NCI-H2029 (cell line): ENCODE results near the gene DBH.

Experiments used
- DNase-seq: peaks from one replicate; lab custom pipeline; 2025; lab: John Stamatoyannopoulos, UW

The DBH gene

DNA sequence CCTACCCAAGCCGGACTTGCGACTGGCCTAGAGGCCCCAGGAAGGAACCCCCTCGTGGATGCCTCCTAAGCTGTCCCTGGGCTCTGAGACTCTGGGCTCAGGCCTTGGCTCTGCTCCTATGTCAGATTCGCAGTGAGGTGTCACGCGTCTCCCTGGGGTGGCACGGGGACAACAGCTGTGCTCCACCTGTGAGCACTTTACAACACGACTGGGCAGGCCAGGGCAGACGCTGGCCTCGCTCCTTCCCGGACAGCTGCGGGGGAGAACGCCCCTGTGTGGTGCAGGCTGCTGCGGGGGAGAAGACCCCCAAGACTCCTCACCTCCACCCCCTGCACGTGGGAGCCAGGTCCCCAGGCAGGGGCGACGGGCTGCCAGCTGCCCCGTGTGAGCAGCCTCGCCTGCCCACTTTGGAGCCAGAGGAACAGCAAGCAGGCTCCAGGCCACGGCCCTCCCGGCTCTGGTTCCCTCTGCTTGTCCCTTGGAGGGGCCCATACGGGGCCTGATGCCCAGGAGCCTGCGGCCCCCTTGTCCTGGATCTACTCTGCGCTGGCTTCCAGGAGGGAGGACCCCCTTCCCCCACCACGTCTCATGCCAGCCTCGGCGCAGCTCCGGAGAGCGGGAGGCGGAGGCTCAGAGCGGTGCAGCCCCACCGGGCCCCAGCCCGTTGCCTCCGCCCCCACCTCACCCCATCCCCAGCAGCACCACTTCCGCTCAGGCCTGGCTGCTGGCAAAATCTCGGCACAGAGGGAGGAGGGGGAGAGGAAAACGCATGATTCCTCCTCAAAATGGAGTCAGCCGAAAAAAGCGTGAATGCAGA is 66.0 kb downstream of the DBH start:
- DNase-seq: no peak

DNA sequence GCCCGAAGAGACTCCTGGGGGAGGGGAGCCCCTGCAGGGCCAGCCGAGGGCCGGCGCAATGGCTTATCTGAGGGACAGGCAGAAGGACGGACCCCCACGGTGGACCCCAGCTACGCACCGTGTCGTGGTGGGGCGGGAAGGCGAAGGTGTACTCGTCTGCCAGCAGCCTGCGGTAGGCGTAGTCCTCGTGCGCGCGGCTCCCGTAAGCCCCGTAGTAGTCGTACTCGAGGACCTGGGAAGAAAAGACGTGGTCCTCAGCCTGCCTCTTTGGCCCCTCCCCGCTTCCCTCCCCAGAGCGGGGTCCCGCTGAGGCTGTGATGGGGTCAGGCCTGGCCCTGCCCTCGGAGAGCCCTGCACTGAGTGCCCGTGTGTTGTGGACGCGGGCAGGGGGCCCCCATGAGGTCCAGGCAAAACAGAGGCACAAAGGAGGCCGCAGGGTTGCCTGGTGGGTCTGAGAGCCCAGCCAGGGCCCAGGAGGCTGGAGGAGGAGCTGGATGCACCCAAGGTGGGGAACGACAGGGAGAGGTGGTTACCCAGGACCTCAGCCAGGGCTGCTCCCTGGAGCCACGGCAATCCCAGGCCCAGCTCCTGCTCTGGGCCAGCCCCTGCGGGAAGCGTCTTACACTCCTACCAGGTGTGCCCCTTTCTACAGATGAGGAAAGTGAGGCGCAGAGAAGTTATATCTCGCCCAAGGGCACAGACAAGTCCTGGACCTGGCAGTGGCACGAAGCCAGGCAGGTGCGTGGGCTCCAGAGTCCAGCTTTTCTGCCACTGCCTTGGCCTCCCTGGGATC is 66.8 kb downstream of the DBH start:
- DNase-seq: no peak

DNA sequence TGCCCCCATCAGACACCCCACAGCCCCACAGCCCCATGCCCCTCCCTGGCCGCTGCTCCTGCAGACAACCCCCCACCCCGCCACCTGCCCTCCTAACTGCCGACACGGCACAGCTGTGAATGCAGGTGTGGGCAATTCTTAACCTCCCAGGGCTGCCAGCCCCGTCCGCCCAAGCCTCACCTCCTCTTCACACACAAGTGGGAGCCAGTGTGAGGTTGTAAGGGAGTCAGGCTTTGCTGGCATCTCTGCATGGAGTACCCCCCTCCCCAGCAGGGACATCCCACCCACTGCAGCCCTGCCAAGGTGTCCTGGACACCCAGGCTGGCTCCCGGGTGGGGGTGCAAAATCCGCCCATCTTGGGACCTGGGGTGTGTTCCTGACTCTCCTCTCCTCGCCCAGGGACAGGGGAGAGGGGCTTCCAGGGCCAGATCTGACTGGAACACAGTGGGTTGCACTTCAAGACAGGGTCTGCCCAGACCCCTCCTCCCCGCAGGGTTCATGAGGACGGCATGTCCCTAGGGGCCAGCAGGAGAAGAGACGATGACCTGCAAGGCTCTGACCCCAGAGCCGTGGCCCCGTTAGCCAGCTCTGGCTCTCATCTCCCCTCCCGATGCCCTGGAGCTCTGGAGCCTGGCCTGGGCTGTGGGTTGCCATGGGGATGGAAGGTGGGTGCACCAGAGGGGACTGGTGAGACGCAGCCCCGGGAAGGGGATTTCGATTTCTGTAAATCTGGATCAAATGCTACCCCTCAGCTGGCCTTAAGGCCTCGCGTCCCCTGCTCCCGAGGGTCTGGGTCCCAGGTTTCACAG is 67.6 kb downstream of the DBH start:
- no peak for DNase-seq

DNA sequence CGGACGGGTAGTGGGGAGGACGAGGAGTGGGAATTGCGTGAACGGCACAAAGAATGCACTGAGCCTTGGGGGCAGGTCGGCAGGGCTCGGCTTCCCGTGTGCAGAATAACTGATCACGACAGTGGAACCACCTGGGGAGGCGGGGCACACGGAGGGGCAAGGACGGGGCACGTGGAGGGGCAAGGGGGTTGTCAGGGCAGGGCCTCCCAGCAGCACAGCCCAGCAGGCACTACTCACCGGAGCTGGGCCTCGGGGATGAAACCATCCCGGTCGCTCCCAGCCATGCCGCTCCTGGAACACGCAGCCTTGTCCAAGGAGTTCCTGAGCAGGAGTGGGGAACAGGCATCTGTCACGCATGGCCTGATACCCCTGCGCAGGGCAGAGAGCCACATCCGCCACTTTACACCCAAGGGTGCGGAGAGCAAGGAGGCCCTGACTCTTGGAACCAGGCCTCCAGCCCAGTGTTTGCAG is 68.6 kb downstream of the DBH start:
- no peak for DNase-seq

DNA sequence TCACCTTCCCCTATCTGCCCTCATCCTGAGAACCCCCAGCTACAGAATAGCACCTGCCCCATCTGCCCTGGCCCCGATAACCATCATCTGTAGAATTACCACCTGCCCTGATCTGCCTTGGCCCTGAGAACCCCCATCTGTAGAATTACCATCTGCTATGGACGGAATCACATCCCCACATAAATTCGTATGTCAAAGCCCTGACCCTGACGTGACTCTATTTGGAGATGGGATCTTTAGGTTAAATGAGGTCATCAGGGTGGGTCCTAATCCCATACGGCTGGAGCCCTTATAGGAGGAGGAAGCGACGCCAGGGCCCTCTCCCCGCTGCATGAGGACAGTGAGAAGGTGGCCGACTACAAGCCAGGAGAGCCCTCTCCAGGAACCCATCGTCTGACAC is 69.4 kb downstream of the DBH start:
- DNase-seq: no peak

DNA sequence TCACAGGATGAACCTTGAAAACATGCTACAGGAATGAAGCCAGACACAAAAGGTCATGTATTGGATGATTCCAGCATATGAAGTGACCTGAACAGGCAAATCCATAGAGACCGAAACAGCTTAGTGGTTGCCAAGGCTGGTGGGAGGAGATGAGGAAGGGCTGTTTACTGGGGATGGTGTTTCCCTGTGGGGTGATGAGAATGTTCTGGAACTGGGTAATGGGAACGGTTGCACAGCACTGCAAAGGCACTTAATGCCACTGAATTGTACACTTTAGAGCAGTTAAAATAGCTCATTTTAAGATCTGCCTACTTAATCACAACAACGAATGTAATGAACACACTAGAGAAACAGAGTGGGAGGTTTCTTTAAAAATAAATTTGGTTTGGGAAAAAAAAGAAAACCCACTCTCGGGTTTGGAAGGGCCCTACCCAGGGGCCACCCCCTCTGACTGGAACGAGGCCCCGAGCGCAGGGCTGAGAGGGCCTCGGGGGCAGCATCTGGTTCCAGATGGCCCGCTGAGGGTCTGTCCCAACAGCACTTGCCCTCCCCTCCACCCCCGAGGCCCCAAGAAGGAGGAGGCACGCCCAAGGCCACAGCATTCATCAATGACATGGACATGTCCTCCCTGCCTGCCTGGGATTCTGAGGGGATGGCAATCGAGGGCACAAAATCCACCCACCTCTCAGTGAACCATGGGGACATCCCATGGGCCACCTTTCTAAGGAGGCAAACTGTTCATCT is 70.3 kb downstream of the DBH start:
- DNase-seq: no peak

DNA sequence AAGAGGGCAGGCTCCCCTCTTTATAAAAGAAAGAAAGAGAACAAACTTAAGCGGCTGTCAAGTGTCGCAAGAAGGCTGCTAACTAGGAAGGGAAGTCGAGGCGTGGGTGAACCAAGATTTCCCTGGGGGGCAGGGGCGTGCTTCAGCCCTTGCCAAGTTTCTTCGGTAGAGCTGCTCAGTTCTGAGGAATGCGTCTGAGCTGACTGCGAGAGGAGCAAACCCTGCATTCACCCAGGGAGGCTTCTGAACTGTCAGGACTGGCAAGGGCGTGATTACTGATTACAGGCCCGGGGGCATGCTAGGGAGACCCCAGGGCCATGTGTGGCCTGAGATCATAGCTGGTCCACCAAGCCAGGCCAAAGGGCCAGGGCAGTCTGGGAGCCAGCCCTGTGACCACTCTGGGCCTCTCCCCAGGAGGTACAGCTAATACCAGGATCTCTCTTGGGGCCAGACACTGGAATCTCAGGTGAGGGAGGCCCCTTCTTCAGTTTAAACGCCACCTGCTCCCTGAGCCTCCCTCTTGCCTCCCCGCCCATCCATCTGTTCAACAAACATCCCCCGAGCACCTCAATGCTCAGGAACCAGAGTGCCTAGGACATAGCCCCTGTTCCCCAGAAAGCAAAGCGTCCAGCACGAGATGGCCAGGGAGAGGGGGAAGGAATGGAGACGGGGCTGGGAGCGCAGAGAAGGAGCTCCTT is 71.1 kb downstream of the DBH start:
- DNase-seq: no peak

DNA sequence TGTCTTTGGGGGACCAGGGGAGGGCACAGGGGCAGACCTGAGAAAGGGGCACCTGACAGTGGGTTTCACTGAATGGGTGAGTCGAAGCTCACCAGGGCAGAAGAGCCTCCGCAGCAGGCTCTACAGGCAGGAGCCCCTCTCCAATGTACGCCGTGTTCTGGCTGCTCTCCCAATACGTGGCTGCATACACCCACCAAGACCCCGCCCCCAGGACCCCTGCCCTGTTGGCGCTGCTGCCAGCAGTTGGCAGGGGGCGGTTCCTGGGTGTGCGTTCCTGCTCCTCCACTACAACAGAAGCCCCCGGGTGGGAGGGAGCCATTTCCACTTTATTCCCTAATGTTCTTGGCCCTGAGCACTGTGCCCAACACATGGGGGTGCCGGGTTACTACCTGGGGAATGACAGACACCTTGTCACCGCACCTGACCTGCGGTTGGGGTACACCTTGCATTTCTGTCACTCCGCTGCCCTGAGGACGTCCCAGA is 71.6 kb downstream of the DBH start:
- DNase-seq: no peak

DNA sequence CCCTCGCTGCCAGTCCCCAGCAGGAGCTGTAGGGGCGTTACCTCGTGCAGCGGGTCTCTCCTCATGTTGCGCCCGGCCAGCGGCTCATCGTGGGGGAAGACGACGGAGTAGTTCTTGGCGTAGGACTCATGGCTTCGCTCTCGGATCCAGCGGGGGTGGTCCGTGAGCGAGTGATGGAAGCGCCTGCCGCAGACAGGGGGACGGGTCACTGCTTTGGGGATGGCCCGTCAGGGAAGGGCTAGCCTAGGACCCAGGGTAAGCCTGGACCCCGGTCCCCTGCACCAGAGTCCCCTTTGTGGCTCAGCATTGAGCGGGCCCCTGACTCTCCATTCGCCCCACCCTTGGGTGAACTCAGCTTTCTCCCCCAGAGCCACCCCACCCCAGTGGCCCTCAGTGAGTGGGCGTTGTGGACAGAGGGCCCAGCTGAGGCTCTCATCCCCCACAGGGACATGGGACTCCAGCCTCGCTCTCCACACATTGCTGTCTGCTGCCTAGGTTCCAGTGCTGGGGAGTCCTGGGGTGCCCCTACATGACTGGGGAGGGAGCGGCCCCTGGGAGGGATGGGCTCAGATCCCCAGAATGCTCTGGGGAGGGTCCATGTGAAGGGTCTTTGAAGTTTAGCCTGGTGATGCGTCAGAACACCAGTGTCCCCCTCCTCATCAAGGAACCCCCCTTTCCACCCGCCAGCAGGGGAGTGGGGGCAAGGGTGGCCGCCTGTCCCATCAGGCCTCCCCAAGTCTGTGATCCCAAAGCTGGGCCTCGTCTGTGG is 72.3 kb downstream of the DBH start:
- no peak for DNase-seq
